IMR-90 (cell line): ENCODE data around the gene RIPOR2. TPM values are rescaled to one million over a fixed set of nuclear protein-coding genes. Genes with fewer than 3 reads are reported as not detected.

ENCODE experiments used
- ATAC-seq: fragments of 200-7000 bp; cut with Tn5 transposase; 2 replicates; pipeline ENCODE4 v1.9.1; 2020; ENCODE audit warnings: low read depth, mild to moderate bottlenecking, moderate library complexity
- BruUV-seq: library from RNA; stranded (reverse); fragments of 400-500 nt; replicated peaks from 2 replicates; lab custom pipeline; 2021; lab: Mats Ljungman, UMichigan
- CTCF ChIA-PET: fragments of 300-600 bp; formaldehyde crosslinking; extraction: SDS; loops from one replicate; lab custom pipeline; 2021; ENCODE audit warnings: antibody characterized with exemption; lab: Yijun Ruan, JAX
- POLR2A ChIA-PET: fragments of 300-600 bp; sonication (Branson Sonifier 250); formaldehyde crosslinking; loops from one replicate; lab custom pipeline; 2022; ENCODE audit warnings: antibody characterized with exemption; ENCODE audit not compliant: unreplicated experiment; lab: Charles Lee
- DNase-seq: peaks from one replicate; pipeline ENCODE4 v3.0.0; 2013
- H2AFZ ChIP-seq: replicated peaks from 2 replicates; pipeline ENCODE3; 2013; ENCODE audit warnings: low read length, mild to moderate bottlenecking; ENCODE audit not compliant: poor library complexity
- H2AK5ac ChIP-seq: 2 replicates; pipeline ENCODE4 v1.6.1; 2013; ENCODE audit warnings: low read depth, low read length, inconsistent platforms
- H2AK9ac ChIP-seq: replicated peaks from 2 replicates; pipeline ENCODE3; 2013; ENCODE audit warnings: mild to moderate bottlenecking, low read depth, low read length, moderate library complexity; ENCODE audit not compliant: poor library complexity
- H2BK120ac ChIP-seq: 2 replicates; pipeline ENCODE4 v1.6.1; 2013; ENCODE audit warnings: low read depth, low read length, inconsistent platforms
- H2BK15ac ChIP-seq: 3 replicates; pipeline ENCODE4 v1.6.1; 2013; ENCODE audit warnings: low read depth, low read length, inconsistent platforms
- H2BK20ac ChIP-seq: 2 replicates; pipeline ENCODE4 v1.6.1; 2013; ENCODE audit warnings: low read depth, mild to moderate bottlenecking, inconsistent platforms, low read length, moderate library complexity
- H2BK5ac ChIP-seq: 2 replicates; pipeline ENCODE4 v1.6.1; 2013; ENCODE audit warnings: mild to moderate bottlenecking, low read depth, low read length, inconsistent platforms; ENCODE audit not compliant: poor library complexity, severe bottlenecking
- H3K14ac ChIP-seq: replicated peaks from 2 replicates; pipeline ENCODE4 v1.6.1; 2013; ENCODE audit warnings: low read depth, low read length, inconsistent platforms
- H3K18ac ChIP-seq: 2 replicates; pipeline ENCODE4 v1.6.1; 2013; ENCODE audit warnings: low read depth, low read length, control low read depth
- H3K23ac ChIP-seq: 2 replicates; pipeline ENCODE4 v1.6.1; 2013; ENCODE audit warnings: low read depth, low read length, inconsistent platforms
- H3K27ac ChIP-seq: 2 replicates; pipeline ENCODE4 v1.5.1; 2013; ENCODE audit warnings: mild to moderate bottlenecking, control low read depth, low read length; ENCODE audit not compliant: insufficient read depth
- H3K27me3 ChIP-seq: 2 replicates; pipeline ENCODE4 v1.6.1; 2013; ENCODE audit warnings: low read length; ENCODE audit not compliant: control insufficient read depth, insufficient read depth
- H3K36me3 ChIP-seq: 2 replicates; pipeline ENCODE4 v1.6.1; 2013; ENCODE audit warnings: low read length, mixed read lengths; ENCODE audit not compliant: control insufficient read depth, insufficient read depth
- H3K4ac ChIP-seq: 2 replicates; pipeline ENCODE4 v1.6.1; 2013; ENCODE audit warnings: low read depth, low read length, inconsistent platforms
- H3K4me1 ChIP-seq: 2 replicates; pipeline ENCODE4 v1.6.1; 2013; ENCODE audit warnings: low read length, mixed read lengths; ENCODE audit not compliant: control insufficient read depth, insufficient read depth
- H3K4me2 ChIP-seq: 2 replicates; pipeline ENCODE4 v1.6.1; 2013; ENCODE audit warnings: low read depth, mild to moderate bottlenecking, control low read depth, low read length, moderate library complexity
- H3K4me3 ChIP-seq: 2 replicates; pipeline ENCODE4 v1.5.1; 2013; ENCODE audit warnings: low read depth, mild to moderate bottlenecking, control low read depth, low read length, moderate library complexity; ENCODE audit not compliant: insufficient read depth
- H3K56ac ChIP-seq: 2 replicates; pipeline ENCODE4 v1.6.1; 2013; ENCODE audit warnings: low read length, inconsistent platforms; ENCODE audit not compliant: insufficient read depth; ENCODE audit errors: extremely low read depth
- H3K79me1 ChIP-seq, 2 experiments: 2 replicates each; pipeline ENCODE4 v1.6.1; 2013; ENCODE audit warnings: low read length in 2 of 2, inconsistent platforms in 1 of 2, low read depth in 1 of 2
- H3K9ac ChIP-seq: 2 replicates; pipeline ENCODE4 v1.6.1; 2013; ENCODE audit warnings: low read depth, low read length, control low read depth
- H3K9me1 ChIP-seq: 2 replicates; pipeline ENCODE4 v1.6.1; 2013; ENCODE audit warnings: low read length, inconsistent platforms; ENCODE audit not compliant: insufficient read depth
- H3K9me3 ChIP-seq: 2 replicates; pipeline ENCODE4 v1.6.1; 2013; ENCODE audit warnings: low read length; ENCODE audit not compliant: control insufficient read depth, insufficient read depth
- H4K20me1 ChIP-seq: 2 replicates; pipeline ENCODE4 v1.6.1; 2013; ENCODE audit warnings: low read length, inconsistent platforms; ENCODE audit not compliant: insufficient read depth
- H4K5ac ChIP-seq: 2 replicates; pipeline ENCODE4 v1.6.1; 2013; ENCODE audit warnings: mild to moderate bottlenecking, low read depth, low read length, control low read depth
- H4K8ac ChIP-seq, 2 experiments: 2 replicates each; pipeline ENCODE4 v1.6.1; 2013; ENCODE audit warnings: low read depth in 2 of 2, low read length in 2 of 2, control low read depth in 1 of 2, inconsistent platforms in 1 of 2
- H4K91ac ChIP-seq: 2 replicates; pipeline ENCODE4 v1.6.1; 2013; ENCODE audit warnings: low read depth, low read length, inconsistent platforms; ENCODE audit not compliant: insufficient read depth
- CEBPB ChIP-seq: IDR thresholded peaks from 2 replicates; pipeline ENCODE4 v1.6.1; 2012; ENCODE audit warnings: low read depth, low read length, improper control_type of control experiment
- CHD1 ChIP-seq: IDR thresholded peaks from 2 replicates; pipeline ENCODE4 v1.6.1; 2012; ENCODE audit warnings: low read depth, low read length, improper control_type of control experiment
- CTCF ChIP-seq: conservative IDR thresholded peaks from 2 replicates; pipeline ENCODE4 v1.5.1; 2012; ENCODE audit warnings: mild to moderate bottlenecking, low read depth, low read length, improper control_type of control experiment
- MAFK ChIP-seq: IDR thresholded peaks from 2 replicates; pipeline ENCODE4 v1.6.1; 2012; ENCODE audit warnings: low read depth, low read length, improper control_type of control experiment
- MAZ ChIP-seq: IDR thresholded peaks from 2 replicates; pipeline ENCODE4 v1.6.1; 2012; ENCODE audit warnings: low read depth, mild to moderate bottlenecking, low read length, improper control_type of control experiment, moderate library complexity, borderline replicate concordance
- MXI1 ChIP-seq: IDR thresholded peaks from 2 replicates; pipeline ENCODE4 v1.6.1; 2012; ENCODE audit warnings: low read depth, mild to moderate bottlenecking, low read length, moderate library complexity, borderline replicate concordance
- NFE2L2 ChIP-seq: fragments of 150-350 bp; IDR thresholded peaks from 2 replicates; pipeline ENCODE4 v1.6.1; 2016; ENCODE audit warnings: low read depth, mild to moderate bottlenecking, low read length
- POLR2A ChIP-seq: IDR thresholded peaks from 2 replicates; pipeline ENCODE4 v1.6.1; 2012; ENCODE audit warnings: mild to moderate bottlenecking, low read depth, low read length
- RAD21 ChIP-seq: IDR thresholded peaks from 2 replicates; pipeline ENCODE4 v1.6.1; 2012; ENCODE audit warnings: low read length, improper control_type of control experiment
- RCOR1 ChIP-seq: IDR thresholded peaks from 2 replicates; pipeline ENCODE4 v1.6.1; 2012; ENCODE audit warnings: mild to moderate bottlenecking, low read length, improper control_type of control experiment; ENCODE audit not compliant: insufficient replicate concordance
- WGBS, 2 experiments: methylation state at CpG; one replicate each; pipeline versions ENCODE4 v1.1.5 to v1.1.7; 2013; ENCODE audit warnings: missing lambda C conversion rate in 2 of 2; ENCODE audit not compliant: insufficient read length in 1 of 2; ENCODE audit errors: extremely low coverage in 2 of 2; 5-methylcytosine and 5-hydroxymethylcytosine counted together
- dilution Hi-C: fragments of 300-500 bp; cut with HindIII; formaldehyde crosslinking; loops from one replicate; pipeline ENCODE4 v1.14.3; 2018; ENCODE audit warnings: low sequenced_read_pairs; ENCODE audit not compliant: unreplicated experiment
- in situ Hi-C: fragments of 300-500 bp; cut with MboI; formaldehyde crosslinking; loops from 3 replicates; pipeline ENCODE4 v1.14.3; 2019; ENCODE audit warnings: low sequenced_read_pairs, inconsistent platforms, mixed read lengths
- intact Hi-C: fragments of 100-400 bp; cut with micrococcal nuclease; formaldehyde crosslinking; loops from 2 replicates; pipeline ENCODE4 v1.10.0; 2022
- polyA plus RNA-seq, 3 experiments: library from polyadenylated mRNA; depleted of rRNA; stranded (reverse); fragments of >200 nt; gene quantifications; 2 replicates each; pipeline ENCODE4 v1.2.3, GENCODE V29; 2012; ENCODE audit warnings: low replicate concordance in 1 of 3
- total RNA-seq: library from RNA; depleted of rRNA; stranded (reverse); fragments of >200 nt; gene quantifications from 2 replicates; pipeline ENCODE4 v1.2.3, GENCODE V29; 2012

The RIPOR2 gene
- total and polyA plus RNA-seq, 2 of the 4 experiments (the other 2 are of a cell fraction), result 1.1 to 1.2 TPM

DNA sequence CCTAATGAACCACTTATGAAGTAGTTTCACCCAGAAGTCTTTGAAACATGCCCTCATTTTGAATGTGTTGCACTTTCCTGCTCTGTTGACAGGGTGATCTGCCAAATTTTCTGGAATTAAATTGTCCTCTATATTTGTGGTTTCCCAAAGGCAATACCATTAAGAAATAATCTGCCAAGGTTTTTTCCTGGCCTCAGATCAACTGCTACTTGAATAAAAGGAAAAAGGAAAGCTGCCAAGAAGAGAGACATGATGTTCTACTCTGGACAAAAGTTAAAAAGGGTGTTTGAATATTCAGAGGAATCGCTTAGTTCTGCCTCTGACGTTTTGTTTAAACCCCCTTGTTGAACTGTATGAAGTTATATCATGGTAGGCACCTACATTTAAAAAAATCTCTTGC lies 99.7 kb downstream of the RIPOR2 start:
- Histone ChIP-seq H2BK20ac (no peak overlapping the region), H4K91ac (no peak overlapping the region), H3K4me3 (no peak overlapping the region), H2AK9ac (no peak overlapping the region), H2BK5ac (no peak overlapping the region), H2AFZ (no peak overlapping the region), H3K9me1 (0 out of 2 replicates have a peak, but pooled peaks cover 7% of the 10 kb centered on the region), H3K4me1 (peaks cover 5% of the 10 kb centered on the region), H4K5ac (no peak overlapping the region), H4K20me1 (no peaks in the 10 kb centered on the region), H3K56ac (no peak overlapping the region), H4K8ac (no peak overlapping the region), H3K23ac (no peak overlapping the region), H3K9me3 (no peaks in the 10 kb centered on the region), H3K14ac (no peak overlapping the region), H3K4ac (no peak overlapping the region), H3K36me3 (peaks cover 5% of the 10 kb centered on the region; the same call in 1 of the 2 replicates), H2AK5ac (no peak overlapping the region), H3K4me2 (no peak overlapping the region), H3K9ac (no peak overlapping the region), H2BK15ac (no peak overlapping the region), H3K18ac (no peak overlapping the region), H3K27me3 (no peaks in the 10 kb centered on the region), H3K79me1 (no peaks in the 10 kb centered on the region), H2BK120ac (no peak overlapping the region), H3K27ac (no peak overlapping the region)
- in situ Hi-C loops (no loop called here), dilution Hi-C loops (loop anchor here (25.0 kb wide), 1 partner anchor 251 kb away; no protein-coding TSS in a partner anchor), intact Hi-C loops (no loop called here)
- no CpG with 5 or more reads among the region's 2 CpGs for WGBS, 2 experiments
- no peak for DNase-seq
- ChIA-PET CTCF (no interaction called here), POLR2A (no interaction called here)
- no TSS peak for BruUV-seq
- ATAC-seq, result no peak
- TF ChIP-seq CEBPB, result no peak
- TF ChIP-seq NFE2L2, result no peak
- TF ChIP-seq MAFK, result no peak
- TF ChIP-seq RAD21, result no peak
- no peak for TF ChIP-seq MXI1
- TF ChIP-seq CTCF, result no peak
- no peak for TF ChIP-seq POLR2A
- TF ChIP-seq RCOR1, result no peak
- TF ChIP-seq MAZ, result no peak
- no peak for TF ChIP-seq CHD1
